Measurements from ENCODE around the gene OSBPL5. TPM values are rescaled to one million over a fixed set of nuclear protein-coding genes. Genes with fewer than 3 reads are reported as not detected.

OSBPL5 gene
- total and polyA plus RNA-seq, 9 of the 15 experiments (the other 6 are each of a cell fraction or from before 2014, with no cell fraction given): 0.06 to 14.8 (median 3.2) TPM

GRCh38 chr11:3181725-3182461, 16.8 kb upstream of the OSBPL5 start:
- intact Hi-C loops (cut with micrococcal nuclease): no loop called here
- no peak for TF ChIP-seq USF2 (CRISPR knock-in tag; IDR thresholded peaks at IDR 0.05)
- TF ChIP-seq MLLT1 (IDR thresholded peaks at IDR 0.05): peak in 1 of 2 experiments; percentile 97; a peak in 2 of 4 replicates
- TF ChIP-seq ZNF354B (CRISPR knock-in tag; IDR thresholded peaks at IDR 0.05): no peak
- TF ChIP-seq ZMIZ1 (IDR thresholded peaks at IDR 0.05; ENCODE audit: low read depth in 2 of 2, low read length in 2 of 2): peak in 1 of 2 experiments; percentile 74; a peak in 2 of 4 replicates
- peak; percentile 54 for TF ChIP-seq REST (IDR thresholded peaks at IDR 0.05; ENCODE audit: borderline replicate concordance)
- TF ChIP-seq REST (CRISPR knock-in tag; IDR thresholded peaks at IDR 0.05; ENCODE audit: low read depth): no peak

More at GRCh38 chr11:3181725-3182461, 16.8 kb upstream of the OSBPL5 start:
- POLR2A ChIA-PET: interaction anchor here (1.3 kb wide), 1 partner anchor 8 kb away, joined by 3 read pairs; no protein-coding TSS in a partner anchor
- Histone ChIP-seq H3K4me1 (replicated peaks in 1 of 2; ENCODE audit: control insufficient read depth in 2 of 2, insufficient read depth in 2 of 2, low read length in 2 of 2) (peaks cover 0 to 9% of the 10 kb centered on the region in 2 experiments; a peak in 2 of 5 replicates), H3K27me3 (ENCODE audit: control insufficient read depth in 2 of 2, insufficient read depth in 2 of 2, low read length in 2 of 2) (no peaks in the 10 kb centered on the region), H3K4me2 (ENCODE audit: insufficient read depth, low read length) (no peak overlapping the region), H3K79me2 (ENCODE audit: control insufficient read depth, insufficient read depth, low read length) (no peaks in the 10 kb centered on the region), H3K9ac (ENCODE audit: insufficient read depth in 1 of 2, low read depth in 2 of 2, low read length in 2 of 2) (no peak overlapping the region; a peak in 1 of 4 replicates), H2AFZ (ENCODE audit: low read depth, low read length) (0 out of 2 replicates have a peak overlapping the region, but pooled peaks have one; percentile 9), H4K20me1 (replicated peaks; ENCODE audit: control insufficient read depth, insufficient read depth, low read length) (no peaks in the 10 kb centered on the region), H3K9me1 (ENCODE audit: control insufficient read depth, insufficient read depth, low read length) (no peaks in the 10 kb centered on the region), H3K4me3 (no peak overlapping the region), H3K9me3 (replicated peaks; ENCODE audit: control insufficient read depth, insufficient read depth, low read depth, low read length) (peaks cover 4% of the 10 kb centered on the region; the same call in 1 of the 2 replicates), H3K27ac (ENCODE audit: extremely low read depth, low read depth, low read length) (no peak overlapping the region), H3K36me3 (ENCODE audit: control insufficient read depth, insufficient read depth, low read length) (no peaks in the 10 kb centered on the region)
- BruUV-seq (replicated peaks): no TSS peak
- DNase-seq (ENCODE audit: extremely low read depth in 1 of 4, low spot score in 3 of 4) (no peak), FAIRE-seq (no peak), ATAC-seq (no peak)
- CTCF ChIA-PET (ENCODE audit: low intra/inter-chr PET ratio): no interaction called here
- in situ Hi-C loops (cut with MboI): no loop called here
- WGBS (ENCODE audit: insufficient coverage, low coverage, missing lambda C conversion rate): 53% methylated on average over 10 of the region's 12 CpGs
